ENCODE measurements around the gene GMDS.

Gene GMDS

GRCh38 chr6:1631251-1631650, 614.2 kb downstream of the GMDS start:
- no peak for DNase-seq

GRCh38 chr6:1630771-1631217, 614.6 kb downstream of the GMDS start:
- DNase-seq: no peak

- no peak for DNase-seq
Observed at GRCh38 chr6:1630212-1630770, 615.1 kb downstream of the GMDS start.

- DNase-seq: no peak
Observed at GRCh38 chr6:1629316-1629715, 616.1 kb downstream of the GMDS start.

GRCh38 chr6:1627827-1628560, 617.4 kb downstream of the GMDS start:
- no peak for DNase-seq

GRCh38 chr6:1626481-1626880, 618.9 kb downstream of the GMDS start:
- DNase-seq: no peak

- no peak for DNase-seq
Observed at GRCh38 chr6:1625794-1626435, 619.5 kb downstream of the GMDS start.

- DNase-seq: no peak
Observed at GRCh38 chr6:1624851-1625781, 620.3 kb downstream of the GMDS start.

GRCh38 chr6:1624058-1624850, 621.2 kb downstream of the GMDS start:
- DNase-seq: no peak

- DNase-seq: no peak
Observed at GRCh38 chr6:1623769-1624057, 621.7 kb downstream of the GMDS start.

GRCh38 chr6:1622851-1623768, 622.3 kb downstream of the GMDS start:
- DNase-seq: no peak

- no peak for DNase-seq
Observed at GRCh38 chr6:1622220-1622850, 623.1 kb downstream of the GMDS start.

GRCh38 chr6:1621070-1621701, 624.2 kb downstream of the GMDS start:
- DNase-seq: no peak

- DNase-seq: no peak
Observed at GRCh38 chr6:1620504-1621069, 624.8 kb downstream of the GMDS start.

GRCh38 chr6:1619673-1620503, 625.5 kb downstream of the GMDS start:
- no peak for DNase-seq

GRCh38 chr6:1619098-1619672, 626.2 kb downstream of the GMDS start:
- DNase-seq: no peak

All from nucleus accumbens (tissue), 56 donors.